Keratinocyte (primary cell): Measurements from ENCODE around the gene MGAT5. TPM values are rescaled to one million over a fixed set of nuclear protein-coding genes. Genes with fewer than 3 reads are reported as not detected.

Experiments
- DNase-seq: peaks from one replicate; pipeline ENCODE4 v3.0.0-alpha.2; 2011; ENCODE audit warnings: low read depth, missing footprints, low spot score
- FAIRE-seq: peaks from 2 replicates; lab custom pipeline; 2011; peaks lifted over from hg19 to GRCh38; lab: Jason Lieb, UNC
- H2AFZ ChIP-seq: 2 replicates; pipeline ENCODE4 v1.6.0; 2012; ENCODE audit warnings: low read length, control low read depth, inconsistent platforms; ENCODE audit not compliant: control insufficient read depth
- H3K27ac ChIP-seq: 2 replicates; pipeline ENCODE4 v1.5.1; 2011; ENCODE audit warnings: low read length; ENCODE audit not compliant: control insufficient read depth, insufficient read depth
- H3K27me3 ChIP-seq: 3 replicates; pipeline ENCODE4 v1.6.0; 2011; ENCODE audit warnings: low read length; ENCODE audit not compliant: control insufficient read depth, insufficient read depth; ENCODE audit errors: extremely low read depth
- H3K36me3 ChIP-seq, 2 experiments: 2 replicates in 1 of 2; 3 replicates in 1 of 2; pipeline ENCODE4 v1.5.1; 2011; ENCODE audit warnings: low read length in 2 of 2, mild to moderate bottlenecking in 1 of 2; ENCODE audit not compliant: control insufficient read depth in 2 of 2, insufficient read depth in 2 of 2; ENCODE audit errors: extremely low read depth in 1 of 2
- H3K4me1 ChIP-seq: 3 replicates; pipeline ENCODE4 v1.5.1; 2011; ENCODE audit warnings: low read length; ENCODE audit not compliant: control insufficient read depth, insufficient read depth; ENCODE audit errors: extremely low read depth
- H3K4me2 ChIP-seq: 3 replicates; pipeline ENCODE4 v1.6.0; 2011; ENCODE audit warnings: low read depth, low read length; ENCODE audit not compliant: control insufficient read depth, insufficient read depth; ENCODE audit errors: extremely low read depth
- H3K4me3 ChIP-seq, 3 experiments: fragments of 200-600 bp in 1 of 3; sonication (generic) in 1 of 3; 2 replicates in 2 of 3; 3 replicates in 1 of 3; pipeline ENCODE4 v1.5.1; 2011 to 2016; ENCODE audit warnings: low read length in 3 of 3, mild to moderate bottlenecking in 3 of 3, control low read depth in 2 of 3, inconsistent platforms in 1 of 3, low read depth in 1 of 3, mixed read lengths in 1 of 3, mixed run types in 1 of 3, moderate library complexity in 1 of 3; ENCODE audit not compliant: control insufficient read depth in 2 of 3, insufficient read depth in 2 of 3; ENCODE audit errors: extremely low read depth in 1 of 3
- H3K79me2 ChIP-seq: 2 replicates; pipeline ENCODE4 v1.6.0; 2012; ENCODE audit warnings: low read length; ENCODE audit not compliant: control insufficient read depth, insufficient read depth
- H3K9ac ChIP-seq: 3 replicates; pipeline ENCODE4 v1.6.0; 2011; ENCODE audit warnings: low read length; ENCODE audit not compliant: control insufficient read depth, insufficient read depth; ENCODE audit errors: extremely low read depth
- H3K9me1 ChIP-seq: 3 replicates; pipeline ENCODE4 v1.6.0; 2011; ENCODE audit warnings: low read length; ENCODE audit not compliant: control insufficient read depth, insufficient read depth; ENCODE audit errors: extremely low read depth
- H3K9me3 ChIP-seq: 2 replicates; pipeline ENCODE4 v1.5.1; 2012; ENCODE audit warnings: low read depth, low read length; ENCODE audit not compliant: control insufficient read depth
- H4K20me1 ChIP-seq: 3 replicates; pipeline ENCODE4 v1.6.0; 2011; ENCODE audit warnings: low read length; ENCODE audit not compliant: control insufficient read depth, insufficient read depth; ENCODE audit errors: extremely low read depth
- CTCF ChIP-seq, 3 experiments: IDR thresholded peaks in 1 of 3; conservative IDR thresholded peaks in 1 of 3; optimal IDR thresholded peaks in 1 of 3; 2 replicates in 2 of 3; 3 replicates in 1 of 3; pipeline versions ENCODE3 to v1.5.1; 2011; ENCODE audit warnings: low read length in 3 of 3, mild to moderate bottlenecking in 3 of 3, moderate library complexity in 2 of 3, control low read depth in 1 of 3, inconsistent platforms in 1 of 3; ENCODE audit not compliant: insufficient read depth in 2 of 3; ENCODE audit errors: extremely low read depth in 1 of 3
- EZH2 ChIP-seq: IDR thresholded peaks from one replicate; pipeline ENCODE4 v1.6.1; 2012; ENCODE audit warnings: inconsistent platforms, mild to moderate bottlenecking, low read length, moderate library complexity
- dilution Hi-C: fragments of 300-500 bp; cut with MboI; formaldehyde crosslinking; loops from one replicate; pipeline ENCODE4 v1.7.0; 2020; ENCODE audit warnings: low sequenced_read_pairs; ENCODE audit not compliant: extremely low pct_ligation_motif_present
- polyA plus RNA-seq, 5 experiments: library from polyadenylated mRNA; depleted of rRNA in 3 of 5; stranded (reverse) in 3 of 5; stranded (forward) in 1 of 5; unstranded in 1 of 5; fragments of >200 nt; gene quantifications; 1 replicate in 1 of 5; 2 replicates in 3 of 5; 3 replicates in 1 of 5; pipeline versions ENCODE4 v1.2.1 to v1.2.3, GENCODE V29; 2011 to 2012; ENCODE audit warnings: missing spikeins in 2 of 5, low read depth in 1 of 5, low replicate concordance in 1 of 5

The MGAT5 gene
- polyA plus RNA-seq, 1 donor (not counting 4 experiments of a cell fraction or from before 2014, with no cell fraction given): 23.0 TPM

GRCh38 chr2:134431838-134432434 is 178.1 kb downstream of the MGAT5 start:
- Histone ChIP-seq H3K9me1 (no peaks in the 10 kb centered on the region), H3K4me3 (no peak overlapping the region), H4K20me1 (no peaks in the 10 kb centered on the region), H3K9me3 (no peaks in the 10 kb centered on the region), H2AFZ (no peak overlapping the region), H3K79me2 (no peaks in the 10 kb centered on the region), H3K36me3 (peaks cover 10 to 11% of the 10 kb centered on the region in 2 experiments), H3K4me2 (no peak overlapping the region), H3K27me3 (no peaks in the 10 kb centered on the region), H3K27ac (no peak overlapping the region), H3K4me1 (peaks cover 8% of the 10 kb centered on the region), H3K9ac (no peak overlapping the region)
- no peak for DNase-seq
- dilution Hi-C loops: no loop called here
- TF ChIP-seq CTCF (optimal IDR thresholded peaks at IDR 0.05 in 1 of 3, IDR thresholded peaks at IDR 0.05 in 1 of 3, conservative IDR thresholded peaks at IDR 0.05 in 1 of 3; ENCODE audit: extremely low read depth in 1 of 3, insufficient read depth in 2 of 3, low read length in 3 of 3): no peak
- TF ChIP-seq EZH2: no peak
- FAIRE-seq: no peak

GRCh38 chr2:134432435-134432883 is 178.6 kb downstream of the MGAT5 start:
- Histone ChIP-seq H3K27me3 (no peaks in the 10 kb centered on the region), H3K9ac (no peak overlapping the region), H4K20me1 (no peaks in the 10 kb centered on the region), H3K79me2 (no peaks in the 10 kb centered on the region), H3K4me3 (no peak overlapping the region), H3K27ac (no peak overlapping the region), H3K4me1 (peaks cover 8% of the 10 kb centered on the region), H3K36me3 (peaks cover 10 to 11% of the 10 kb centered on the region in 2 experiments), H2AFZ (no peak overlapping the region), H3K9me1 (no peaks in the 10 kb centered on the region), H3K9me3 (no peaks in the 10 kb centered on the region), H3K4me2 (no peak overlapping the region)
- DNase-seq (no peak), FAIRE-seq (no peak)
- TF ChIP-seq EZH2: no peak
- TF ChIP-seq CTCF (optimal IDR thresholded peaks at IDR 0.05 in 1 of 3, IDR thresholded peaks at IDR 0.05 in 1 of 3, conservative IDR thresholded peaks at IDR 0.05 in 1 of 3; ENCODE audit: extremely low read depth in 1 of 3, insufficient read depth in 2 of 3, low read length in 3 of 3): no peak
- dilution Hi-C loops: no loop called here
